HG03139 (cell line): ENCODE results near the gene DNA2.

Source experiments
- ATAC-seq: cut with Tn5 transposase; IDR thresholded peaks from one replicate; pipeline ENCODE4 v1.9.1; 2021; ENCODE audit not compliant: unreplicated experiment

The DNA2 gene

GRCh38 chr10:68446179-68446578 is 25.6 kb downstream of the DNA2 start:
- no peak for ATAC-seq

- no peak for ATAC-seq
Observed at GRCh38 chr10:68442971-68443370, 28.8 kb downstream of the DNA2 start.

GRCh38 chr10:68440898-68441297 is 30.9 kb downstream of the DNA2 start:
- ATAC-seq: no peak

- ATAC-seq: no peak
Observed at GRCh38 chr10:68435803-68436202, 36.0 kb downstream of the DNA2 start.

GRCh38 chr10:68434657-68435056 is 37.1 kb downstream of the DNA2 start:
- ATAC-seq: no peak

GRCh38 chr10:68428396-68429104 is 43.2 kb downstream of the DNA2 start:
- no peak for ATAC-seq

- no peak for ATAC-seq
Observed at GRCh38 chr10:68424454-68425014, 47.2 kb downstream of the DNA2 start.

- ATAC-seq: no peak
Observed at GRCh38 chr10:68423522-68423921, 48.3 kb downstream of the DNA2 start.

- ATAC-seq: no peak
Observed at GRCh38 chr10:68419376-68419775, 52.4 kb downstream of the DNA2 start.

- ATAC-seq: no peak
Observed at GRCh38 chr10:68408898-68409518, 62.8 kb downstream of the DNA2 start.

- ATAC-seq: peak; percentile 93
Observed at GRCh38 chr10:68406815-68407548, 64.8 kb downstream of the DNA2 start, which contains the start of gene RUFY2. TSS of gene RUFY2 (minus strand) at chr10:68407277. CDS start at chr10:68407189, 88 bp downstream.

- ATAC-seq: peak; percentile 32
Observed at GRCh38 chr10:68406111-68406814, 65.5 kb downstream of the DNA2 start.

- no peak for ATAC-seq
Observed at GRCh38 chr10:68403701-68404100, 68.1 kb downstream of the DNA2 start.

GRCh38 chr10:68402276-68402675 is 69.5 kb downstream of the DNA2 start:
- no peak for ATAC-seq

GRCh38 chr10:68397005-68397404 is 74.8 kb downstream of the DNA2 start:
- ATAC-seq: no peak

- no peak for ATAC-seq
Observed at GRCh38 chr10:68385740-68386139, 86.0 kb downstream of the DNA2 start.

GRCh38 chr10:68371604-68372003 is 100.2 kb downstream of the DNA2 start:
- no peak for ATAC-seq

GRCh38 chr10:68367121-68367520 is 104.7 kb downstream of the DNA2 start:
- ATAC-seq: no peak

- ATAC-seq: no peak
Observed at GRCh38 chr10:68366600-68366999, 105.2 kb downstream of the DNA2 start.

GRCh38 chr10:68365611-68366010 is 106.2 kb downstream of the DNA2 start:
- no peak for ATAC-seq
